ENCODE measurements around the gene PDGFD.
A peak's percentile ranks its signal among the peaks of the same experiment; 100 is the strongest.

Gene PDGFD

DNA sequence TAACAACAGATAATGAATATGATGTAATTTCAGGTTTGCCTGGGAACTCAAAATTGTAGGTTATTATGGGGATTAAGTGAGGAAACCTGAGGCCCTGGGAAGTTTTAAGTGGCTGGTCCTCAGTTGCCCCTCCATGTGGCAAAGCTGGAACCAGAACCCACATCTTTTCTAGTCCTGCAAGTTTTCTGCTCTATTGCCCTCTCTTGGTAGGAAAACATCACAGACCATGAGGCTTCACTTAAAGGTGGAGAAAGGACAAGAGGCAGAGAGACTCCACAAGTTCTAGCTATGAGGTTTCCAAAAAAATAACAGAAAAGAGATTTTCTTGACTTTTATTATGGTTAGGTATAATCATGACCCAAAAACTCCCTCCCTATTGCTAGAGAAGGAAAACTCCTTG is 243.0 kb downstream of the PDGFD start:
- no peak for DNase-seq (ENCODE audit: low spot score)

DNA sequence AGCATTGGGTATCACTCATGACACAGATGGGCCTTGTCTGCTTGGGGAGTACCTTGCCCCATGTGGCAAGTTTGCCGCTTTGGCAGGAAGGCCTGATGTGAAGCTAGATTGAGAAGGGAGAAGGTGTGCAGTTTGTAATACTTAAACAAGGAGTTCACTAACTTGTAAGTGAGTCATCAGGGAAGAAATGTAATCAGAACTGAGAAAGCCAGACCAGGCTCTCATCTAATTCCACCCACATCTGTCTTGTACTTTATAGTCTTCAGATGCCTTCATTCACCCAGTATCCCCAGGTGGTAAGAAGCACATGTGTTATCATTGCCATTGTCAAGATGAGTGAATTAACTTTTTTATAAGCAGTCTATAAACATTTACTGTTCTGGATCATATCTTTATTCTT is 243.5 kb downstream of the PDGFD start:
- DNase-seq (ENCODE audit: low spot score), result peak; percentile 21

DNA sequence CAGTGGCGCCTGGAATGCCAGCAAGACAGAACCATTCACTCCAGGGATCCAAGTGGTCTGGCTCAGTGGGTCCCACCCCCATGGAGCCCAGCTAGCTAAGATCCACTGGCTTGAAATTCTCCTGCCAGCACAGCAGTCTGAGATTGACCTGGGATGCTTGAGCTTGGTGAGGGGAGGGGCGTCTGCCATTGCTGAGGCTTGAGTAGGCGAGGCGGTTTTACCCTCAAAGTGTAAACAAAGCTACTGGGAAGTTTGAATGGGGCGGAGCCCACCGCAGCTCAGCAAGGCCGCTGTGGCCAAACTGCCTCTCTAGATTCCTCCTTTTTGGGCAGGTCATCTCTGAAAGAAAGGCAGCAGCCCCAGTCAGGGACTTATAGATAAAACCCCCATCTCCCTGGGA is 253.2 kb downstream of the PDGFD start:
- no peak for DNase-seq (ENCODE audit: low spot score)

DNA sequence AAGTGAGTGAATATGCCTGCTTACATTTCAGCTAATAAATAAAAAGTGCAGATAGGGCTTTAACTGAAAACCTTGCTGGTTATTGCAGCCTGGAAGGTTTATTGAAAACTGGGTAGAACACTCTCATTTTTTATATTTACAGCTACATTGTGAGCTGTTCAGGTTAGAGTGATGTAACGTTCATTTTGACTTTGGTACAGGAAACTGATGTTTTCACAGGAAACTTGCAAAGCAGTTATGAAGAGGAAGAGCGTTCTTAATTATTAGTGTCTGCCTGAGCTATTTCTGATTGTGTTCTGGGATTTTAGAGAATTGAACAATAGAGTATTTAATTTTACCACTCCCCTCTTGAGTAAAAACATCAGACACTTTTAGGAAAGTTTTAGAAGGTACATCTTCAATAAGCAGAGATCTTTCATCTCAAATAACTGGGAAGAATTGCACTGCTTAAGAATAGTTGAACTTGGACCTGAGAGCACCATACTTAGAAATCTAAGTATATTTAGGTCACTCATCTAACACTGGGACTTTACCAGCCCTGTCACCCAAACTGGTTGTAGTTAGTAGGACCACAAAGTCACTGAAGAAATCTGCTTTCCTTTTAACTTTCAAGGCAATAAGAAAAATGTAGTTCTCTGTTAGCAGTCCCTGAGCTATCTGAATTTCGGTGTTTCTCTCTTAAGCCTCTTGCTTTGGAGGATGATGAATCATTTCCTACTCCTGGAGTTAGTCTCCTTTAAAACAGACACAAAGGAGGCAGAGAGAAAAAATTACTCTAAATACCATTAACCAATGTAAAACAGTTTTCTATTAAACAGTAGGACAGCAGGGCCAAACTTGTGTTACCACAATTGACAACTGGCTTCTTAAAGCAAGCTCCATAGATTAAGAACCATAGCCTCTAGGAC is 256.1 kb downstream of the PDGFD start:
- peak; percentile 55 for DNase-seq (ENCODE audit: low spot score)

DNA sequence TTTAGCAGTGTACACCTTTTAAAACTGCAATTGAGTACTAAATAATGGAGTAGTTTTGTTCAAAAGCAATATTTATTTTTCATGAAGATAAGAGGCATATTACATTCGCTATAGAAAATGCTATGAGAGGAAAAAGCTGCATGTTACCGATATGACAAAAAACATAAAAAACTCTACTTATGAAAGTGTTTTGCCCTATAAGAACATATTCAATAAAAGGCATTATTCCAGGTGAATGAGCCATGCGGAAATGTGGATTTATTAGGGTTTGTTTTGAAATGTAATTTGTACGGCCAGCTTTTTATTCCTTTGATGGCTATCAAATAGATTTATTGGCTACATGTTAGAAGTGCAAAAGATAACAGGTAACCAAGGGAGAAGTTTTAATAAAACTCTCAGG is 256.8 kb downstream of the PDGFD start:
- no peak for DNase-seq (ENCODE audit: low spot score)

DNA sequence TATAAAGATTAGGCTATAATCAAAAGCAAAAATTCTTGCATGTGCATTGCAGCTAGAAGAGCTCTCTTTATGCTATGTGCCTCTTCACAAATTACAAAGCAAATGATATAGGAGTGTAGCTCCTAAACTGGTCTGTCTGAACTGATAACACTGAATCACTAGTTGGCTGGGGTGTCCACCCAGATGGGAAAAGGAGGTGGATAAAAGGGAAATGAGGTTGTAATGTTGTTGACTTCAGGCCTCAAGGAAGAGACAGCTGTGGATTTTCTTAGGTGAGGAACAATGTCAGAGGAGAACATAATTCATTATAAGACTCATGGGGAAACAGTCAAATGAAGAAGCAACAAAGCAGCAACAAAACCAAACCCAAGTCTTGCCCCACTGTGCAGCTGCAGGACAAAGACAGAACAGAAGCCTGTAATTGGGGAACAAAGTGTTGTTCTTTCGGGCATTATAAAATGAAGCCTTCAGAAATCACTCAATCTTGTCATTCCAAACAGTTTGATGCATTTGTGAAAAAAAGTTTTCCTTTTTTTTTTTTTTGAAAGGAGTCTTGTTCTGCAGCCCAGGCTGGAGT is 257.6 kb downstream of the PDGFD start:
- no peak for DNase-seq (ENCODE audit: low spot score)

DNA sequence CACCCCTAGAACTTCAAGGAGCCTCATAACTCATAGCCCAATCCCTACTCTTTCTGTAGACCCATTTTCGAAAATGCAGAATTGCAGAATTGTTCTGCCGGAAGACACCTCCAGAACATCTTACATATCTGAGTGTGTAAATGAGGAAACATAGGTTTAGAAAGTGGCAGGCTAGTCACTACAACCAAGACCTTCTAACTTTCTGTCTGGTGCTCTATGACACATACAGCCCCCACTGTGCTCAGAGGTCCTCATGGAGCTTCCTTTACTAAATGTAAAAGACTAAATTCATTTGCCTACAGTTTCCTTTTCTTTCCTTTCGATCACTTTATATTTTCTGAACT is 259.7 kb downstream of the PDGFD start:
- no peak for DNase-seq (ENCODE audit: low spot score)

DNA sequence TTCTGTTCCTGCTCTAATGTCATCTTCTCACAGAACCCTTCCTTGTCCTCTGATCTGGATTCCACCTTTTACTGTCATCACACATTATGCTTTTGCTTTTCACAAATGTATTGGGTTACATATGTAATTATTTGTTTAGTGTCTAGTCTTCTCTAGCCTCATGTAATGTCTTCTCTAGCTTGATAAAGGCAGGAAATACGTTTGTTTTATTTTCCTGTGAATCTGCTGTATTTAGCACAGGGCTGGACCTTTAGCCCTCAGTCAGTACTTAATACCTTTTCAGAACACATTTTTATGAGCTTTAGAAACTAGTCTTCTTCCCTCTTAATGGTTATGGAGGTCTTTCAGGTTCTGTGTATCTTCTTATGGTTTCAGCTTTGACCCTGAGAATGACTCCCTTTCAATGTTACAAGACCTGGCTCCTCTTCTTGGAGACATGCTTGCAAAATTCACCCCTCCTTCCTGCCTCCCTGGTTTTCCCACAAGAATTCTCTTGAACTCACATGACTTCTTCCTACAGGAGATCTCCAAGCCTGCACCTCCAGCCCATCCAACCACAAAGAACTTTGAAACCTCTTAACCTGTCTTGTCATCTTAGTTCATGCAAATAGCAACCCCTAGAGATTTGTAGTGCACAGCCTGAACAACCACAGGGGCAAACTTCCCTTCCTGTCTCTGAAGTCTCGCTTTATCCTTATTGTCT is 260.2 kb downstream of the PDGFD start:
- no peak for DNase-seq (ENCODE audit: low spot score)

DNA sequence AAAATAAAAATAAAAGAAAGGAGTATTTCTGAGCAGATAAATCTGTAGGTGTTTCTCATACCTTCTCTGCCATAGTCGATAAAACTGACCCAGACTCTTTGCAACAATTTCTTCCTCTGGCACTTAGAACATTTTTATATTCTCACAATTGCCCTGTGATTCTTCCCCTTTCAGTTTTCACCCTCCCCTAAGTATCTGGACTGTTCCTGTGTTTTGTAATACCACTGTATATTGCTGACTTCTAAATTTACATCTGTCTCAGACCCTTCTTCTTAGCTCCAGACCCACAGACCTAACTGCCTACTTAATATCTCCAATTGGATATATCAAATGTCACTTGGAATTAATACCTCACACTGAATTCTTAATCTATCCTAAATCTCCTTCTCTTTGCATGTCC is 261.0 kb downstream of the PDGFD start:
- DNase-seq (ENCODE audit: low spot score), result no peak

DNA sequence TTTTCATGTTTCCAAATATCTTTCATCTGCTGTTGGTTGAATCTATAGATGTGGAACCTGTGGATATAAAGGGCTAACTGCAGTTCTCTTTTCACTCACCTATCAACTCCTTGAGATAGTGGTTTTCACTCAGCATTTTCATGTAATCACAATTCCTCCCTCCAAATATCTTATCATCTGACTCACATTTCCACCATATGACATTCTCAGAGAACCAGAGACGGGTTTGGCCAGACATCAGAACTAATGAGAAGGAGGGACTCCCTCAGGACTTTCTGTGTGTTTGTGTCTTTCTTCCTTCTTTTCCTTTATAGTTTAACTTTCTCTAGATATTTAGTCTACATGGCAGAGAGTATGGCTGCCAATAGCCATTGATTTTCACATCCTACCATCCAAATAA is 262.3 kb downstream of the PDGFD start:
- peak; percentile 24 for DNase-seq (ENCODE audit: low spot score)

DNA sequence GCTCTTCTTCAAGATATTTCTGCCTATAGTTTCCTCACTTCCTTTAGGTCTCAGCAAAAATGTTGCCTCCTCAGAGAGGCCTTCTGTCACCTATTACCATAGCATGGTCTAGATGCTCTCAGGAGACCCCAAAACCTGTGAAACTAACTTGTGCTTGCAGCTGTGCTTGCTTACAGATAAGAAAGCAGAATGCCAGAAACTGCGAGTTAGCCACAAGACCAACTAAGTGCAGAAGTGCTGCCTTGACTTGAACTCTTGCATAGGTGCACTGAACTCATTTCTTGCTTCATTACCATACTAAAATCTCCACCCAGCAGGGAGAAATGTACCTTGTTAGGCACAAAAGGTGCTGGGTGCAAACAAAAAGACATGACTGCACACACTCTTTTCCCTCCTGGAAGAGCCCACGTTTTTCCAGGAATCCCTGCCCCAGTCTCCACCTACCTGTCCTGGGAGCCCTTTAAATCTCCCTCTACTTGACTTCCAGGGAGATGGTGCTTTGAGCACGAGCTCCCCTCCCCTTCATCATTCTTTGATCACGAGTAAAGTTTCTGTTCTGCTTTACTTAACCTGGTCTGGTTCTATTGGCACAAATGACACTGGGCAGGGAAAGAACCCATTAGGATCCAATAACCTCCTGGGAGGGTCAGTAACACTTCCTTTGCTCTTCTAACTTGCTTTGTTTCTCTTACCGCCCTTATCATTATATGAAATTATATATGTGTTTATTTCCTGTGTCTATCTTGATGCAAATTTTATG is 265.2 kb downstream of the PDGFD start:
- no peak for DNase-seq (ENCODE audit: low spot score)

DNA sequence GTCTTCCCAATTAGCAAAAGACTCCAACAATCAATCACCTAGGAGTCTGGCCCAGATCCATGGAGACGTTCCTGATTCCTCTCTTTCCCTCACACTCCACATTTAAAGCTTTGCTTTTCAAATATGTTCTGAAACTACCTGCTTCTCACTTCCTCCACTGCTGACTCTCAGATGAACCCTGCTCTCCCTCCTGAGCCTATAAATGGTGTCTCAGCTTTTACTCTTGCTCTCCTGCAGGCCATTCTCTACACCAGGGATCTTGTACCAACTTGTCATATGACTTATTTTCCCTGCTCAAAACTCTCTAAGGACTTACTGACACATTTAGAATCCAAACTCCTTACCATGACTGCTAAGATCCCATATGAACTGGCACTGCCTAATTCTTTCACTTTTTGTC is 265.9 kb downstream of the PDGFD start:
- no peak for DNase-seq (ENCODE audit: low spot score)

DNA sequence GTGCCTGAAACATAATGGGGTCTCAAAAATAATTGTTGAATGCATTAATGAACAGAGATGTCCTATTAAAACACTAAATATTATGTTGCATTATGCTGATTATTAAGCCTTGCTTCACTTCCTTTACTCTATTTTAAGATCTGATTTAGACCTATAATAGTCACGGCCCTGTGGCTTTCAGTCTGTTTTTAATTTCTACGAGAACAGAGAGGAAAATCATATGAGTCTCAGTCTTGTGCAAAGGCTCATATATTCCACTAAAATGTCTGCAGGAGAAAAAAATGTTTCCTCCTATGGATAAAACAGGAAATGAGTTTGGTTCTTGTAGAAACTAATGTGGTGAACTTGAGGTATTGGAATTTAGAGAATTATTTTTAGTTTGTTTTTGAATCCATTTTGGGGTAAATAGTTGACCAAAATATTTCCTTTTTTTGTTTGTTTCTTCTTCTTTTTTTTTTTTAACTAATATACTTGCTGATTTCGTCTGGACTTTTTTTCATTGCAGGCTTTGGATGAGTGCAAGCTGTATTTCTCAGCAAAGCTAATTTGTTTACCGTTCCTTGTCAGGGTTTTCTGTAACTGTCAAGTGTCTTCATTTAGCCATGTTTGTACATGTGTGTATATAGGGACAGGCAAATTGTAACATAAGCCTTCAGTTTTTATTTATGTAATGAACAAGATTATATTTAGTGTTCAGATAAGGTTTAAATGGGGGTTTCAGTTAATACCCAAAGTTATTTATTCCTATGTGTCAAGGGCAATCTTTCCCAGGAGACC is 266.6 kb downstream of the PDGFD start:
- DNase-seq (ENCODE audit: low spot score), result peak; percentile 44

DNA sequence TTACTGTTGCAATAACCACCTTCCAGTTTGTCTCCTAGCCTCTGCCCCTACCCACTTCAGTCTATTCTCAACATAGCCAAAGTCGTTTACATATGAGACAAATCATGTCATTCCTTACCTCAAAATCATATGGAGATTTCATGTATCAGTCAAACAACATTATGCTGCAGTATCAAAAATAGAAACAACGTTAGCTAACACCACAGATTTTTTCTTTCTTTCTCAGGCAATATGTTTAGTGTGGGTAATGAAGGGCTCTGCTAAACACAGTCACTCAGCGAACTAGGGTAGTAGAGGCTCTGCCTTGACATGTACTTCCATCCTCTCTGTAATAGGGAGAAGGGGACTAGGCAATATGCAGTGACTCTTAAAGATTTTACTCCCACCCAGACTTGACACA is 268.8 kb downstream of the PDGFD start:
- no peak for DNase-seq (ENCODE audit: low spot score)

DNA sequence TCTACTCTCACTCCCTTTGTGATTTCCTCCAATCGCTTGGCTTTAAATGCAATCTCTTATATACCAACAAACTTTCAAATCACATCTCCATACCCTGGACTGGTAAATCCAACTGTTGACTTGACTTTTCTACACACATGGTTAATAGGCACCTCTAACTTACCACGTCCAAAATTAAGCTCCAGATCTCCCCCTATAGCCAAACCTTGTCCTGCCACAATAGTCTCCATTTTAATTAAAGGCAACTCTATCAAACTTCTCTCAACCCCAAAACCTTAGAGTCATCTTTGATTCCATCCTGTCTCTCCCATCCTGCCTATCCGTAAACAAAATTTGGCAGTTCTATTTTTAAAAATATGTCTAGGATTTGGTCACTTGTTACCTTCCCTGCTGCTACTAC is 269.3 kb downstream of the PDGFD start:
- DNase-seq (ENCODE audit: low spot score), result no peak

DNA sequence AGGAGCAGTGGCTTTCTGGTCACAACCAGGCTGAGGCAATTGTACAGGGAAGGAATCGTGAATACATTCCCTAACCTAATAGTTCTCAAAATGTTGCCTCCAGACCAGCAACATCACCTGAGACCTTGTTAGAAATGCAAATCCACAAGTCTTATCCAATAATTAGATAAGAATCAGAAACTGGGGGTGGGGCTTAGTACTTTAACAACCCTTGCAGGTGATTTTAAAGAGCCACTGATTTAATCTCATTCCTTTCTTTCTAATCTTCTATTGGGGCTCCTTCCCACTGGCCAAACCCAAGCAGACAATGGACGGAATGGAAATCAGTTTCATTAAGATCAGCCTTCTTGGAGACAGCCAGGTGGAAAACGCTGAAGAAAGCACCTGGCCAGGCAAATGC is 269.9 kb downstream of the PDGFD start:
- no peak for DNase-seq (ENCODE audit: low spot score)

DNA sequence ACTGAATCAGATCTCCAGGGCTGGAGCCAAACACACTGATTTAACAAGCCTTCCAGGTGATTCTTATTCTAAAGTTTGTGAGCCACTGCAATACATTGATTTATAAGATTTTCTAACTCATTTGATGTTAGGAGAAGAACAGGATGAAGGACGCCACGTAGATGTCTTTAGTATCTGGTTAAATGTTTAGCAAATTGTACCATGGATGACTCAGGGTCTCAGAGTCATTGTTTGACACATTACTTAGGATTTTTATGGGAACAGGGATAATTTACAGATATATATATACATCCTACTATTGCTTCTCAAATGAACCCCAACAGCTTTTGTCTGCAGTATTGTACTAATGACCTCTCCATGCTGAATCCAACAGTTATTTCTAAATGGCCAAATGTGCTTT is 270.6 kb downstream of the PDGFD start:
- DNase-seq (ENCODE audit: low spot score), result no peak

DNA sequence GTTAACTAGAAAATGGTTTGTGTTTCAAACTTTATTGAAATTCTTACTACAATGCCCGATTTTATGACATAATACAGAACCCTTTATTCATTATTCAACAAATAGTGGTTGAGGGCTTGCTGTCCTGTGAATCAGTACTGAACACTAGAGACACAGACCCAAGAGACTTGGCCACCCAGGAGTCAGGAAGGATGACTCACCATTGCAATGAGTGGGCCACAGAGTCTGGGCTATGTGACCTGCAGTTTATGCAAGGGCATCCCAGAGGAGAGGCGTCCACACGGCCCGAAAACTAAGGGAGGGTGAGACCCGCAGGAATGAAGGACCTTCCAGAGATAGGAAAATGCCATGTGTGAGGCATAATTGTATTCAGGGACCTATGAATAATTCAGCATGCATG is 271.3 kb downstream of the PDGFD start:
- peak; percentile 60 for DNase-seq (ENCODE audit: low spot score)

DNA sequence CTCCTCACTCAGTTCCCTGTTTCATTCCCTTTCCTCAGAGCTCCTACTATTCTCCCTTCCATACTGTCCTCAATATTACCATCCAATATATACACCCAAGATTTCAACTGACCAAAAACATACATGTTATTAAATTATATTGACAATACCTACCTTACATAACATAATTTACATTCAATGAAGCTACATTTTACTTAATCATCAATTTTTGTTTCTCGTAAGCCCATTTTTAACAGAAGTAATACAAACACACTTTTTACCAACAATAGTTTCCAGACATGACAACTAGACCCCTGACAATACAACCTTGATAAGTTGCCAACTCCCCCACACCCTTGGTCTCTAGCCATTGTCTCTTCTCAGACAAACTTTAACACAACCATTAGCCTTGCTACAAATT is 273.3 kb downstream of the PDGFD start:
- no peak for DNase-seq (ENCODE audit: low spot score)

DNA sequence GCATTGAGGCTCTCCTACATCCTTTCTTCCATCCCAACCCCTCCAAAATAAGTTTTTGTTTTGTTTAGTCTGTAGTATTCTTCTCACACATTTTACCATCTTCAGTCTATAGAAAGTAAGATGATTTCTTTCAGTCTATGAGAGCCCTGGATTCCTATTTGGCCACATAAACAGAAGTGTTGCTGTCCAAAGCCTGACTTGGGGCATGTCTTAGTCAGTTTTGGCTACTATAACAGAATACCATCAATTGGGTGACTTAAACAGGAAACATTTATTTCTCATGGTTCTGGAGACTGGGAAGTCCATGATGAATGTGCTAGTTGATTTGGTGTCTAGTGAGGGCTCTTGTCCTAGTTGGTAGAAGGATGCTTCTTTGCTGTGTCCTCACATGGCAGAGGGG is 274.3 kb downstream of the PDGFD start:
- peak; percentile 7 for DNase-seq (ENCODE audit: low spot score)

DNA sequence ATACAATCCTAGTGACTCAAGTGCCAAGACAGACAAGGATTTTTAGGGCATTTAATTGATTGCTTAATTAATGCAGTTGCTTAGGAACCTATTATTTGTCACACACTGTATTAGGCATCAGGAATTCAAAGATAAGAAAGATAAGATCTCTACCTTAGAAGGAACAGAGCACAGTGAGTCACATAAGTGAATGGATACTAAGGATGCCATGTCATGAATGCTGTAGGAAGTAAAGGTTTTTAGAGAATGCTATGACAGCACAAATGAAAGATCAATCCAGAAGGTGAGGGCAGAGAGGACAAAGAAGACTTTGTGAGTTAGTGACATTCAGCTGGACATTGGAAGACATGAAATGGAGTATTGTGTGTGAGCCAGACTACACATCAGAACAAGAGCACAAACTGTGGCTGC is 275.4 kb downstream of the PDGFD start:
- no peak for DNase-seq (ENCODE audit: low spot score)
